HG02884 (cell line): ENCODE measurements around the gene SIMC1.
"Not testable (repeated sequence)": the region's sequence is repeated elsewhere in the genome, so short reads cannot be mapped to it uniquely, and the experiment has no call there.

ENCODE experiments used
- ATAC-seq: cut with Tn5 transposase; IDR thresholded peaks from one replicate; pipeline ENCODE4 v1.9.1; 2021; ENCODE audit warnings: mild to moderate bottlenecking, moderate library complexity; ENCODE audit not compliant: unreplicated experiment

Gene SIMC1

GRCh38 chr5:176237971-176238644 is at the start of gene SIMC1:
SIMC1 (plus strand) TSS chr5:176238424; CDS start chr5:176238509, 85 bp downstream.
- peak; percentile 61 for ATAC-seq

DNA sequence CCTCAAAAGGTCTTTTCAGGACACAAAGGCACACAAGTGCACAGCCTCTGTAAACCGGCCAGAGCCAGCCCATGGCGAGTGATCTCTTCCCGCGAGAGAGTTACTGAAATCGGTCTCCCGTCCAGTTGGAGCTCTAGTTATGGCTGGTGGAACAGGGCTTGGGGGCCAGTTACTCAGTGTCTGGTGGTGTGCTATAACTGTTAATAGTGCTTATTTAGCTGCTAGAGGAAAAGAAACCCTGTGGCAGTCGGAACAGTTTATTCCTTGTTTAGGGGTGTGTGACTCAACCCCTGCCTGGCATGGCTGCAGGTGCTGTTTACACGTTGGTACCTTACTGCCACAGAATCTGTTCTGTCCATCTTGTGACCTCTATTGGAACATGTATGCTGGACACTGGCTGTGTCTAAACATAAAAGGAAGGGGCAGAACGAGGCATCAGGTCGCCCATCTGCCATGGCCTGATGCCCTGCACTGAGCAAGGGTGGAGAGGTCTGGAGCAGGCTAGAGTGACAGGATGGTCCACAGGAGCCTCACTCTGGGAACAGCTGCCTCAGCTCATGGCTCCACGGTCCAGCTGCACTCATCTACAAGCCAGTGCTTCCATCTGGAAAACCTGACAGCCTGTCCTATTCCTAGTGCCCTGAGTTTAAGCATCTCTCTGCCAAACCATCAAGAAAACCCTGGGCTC is 49.6 kb upstream of the SIMC1 start:
- ATAC-seq: no peak

DNA sequence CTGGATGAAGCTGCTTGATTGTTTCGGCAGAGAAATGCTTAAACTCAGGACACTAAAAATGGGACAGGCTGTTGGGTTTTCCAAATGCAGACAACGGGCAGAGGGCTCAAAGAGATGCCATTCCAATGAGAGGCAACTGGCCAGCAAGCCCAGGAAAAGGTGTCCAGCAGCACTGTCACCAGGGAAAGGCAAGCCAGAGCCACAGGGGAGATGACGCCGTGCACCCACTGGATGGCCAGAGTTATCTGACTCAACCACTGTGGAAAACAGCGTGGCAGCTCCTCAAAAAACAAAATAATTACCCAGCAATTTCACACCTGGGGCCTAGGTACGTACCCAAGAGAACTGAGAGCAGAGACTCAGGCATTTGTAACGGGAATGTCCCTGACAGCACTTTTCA is 48.4 kb upstream of the SIMC1 start:
- ATAC-seq: no peak

GRCh38 chr5:176190886-176191755 is 47.1 kb upstream of the SIMC1 start:
- no peak for ATAC-seq

DNA sequence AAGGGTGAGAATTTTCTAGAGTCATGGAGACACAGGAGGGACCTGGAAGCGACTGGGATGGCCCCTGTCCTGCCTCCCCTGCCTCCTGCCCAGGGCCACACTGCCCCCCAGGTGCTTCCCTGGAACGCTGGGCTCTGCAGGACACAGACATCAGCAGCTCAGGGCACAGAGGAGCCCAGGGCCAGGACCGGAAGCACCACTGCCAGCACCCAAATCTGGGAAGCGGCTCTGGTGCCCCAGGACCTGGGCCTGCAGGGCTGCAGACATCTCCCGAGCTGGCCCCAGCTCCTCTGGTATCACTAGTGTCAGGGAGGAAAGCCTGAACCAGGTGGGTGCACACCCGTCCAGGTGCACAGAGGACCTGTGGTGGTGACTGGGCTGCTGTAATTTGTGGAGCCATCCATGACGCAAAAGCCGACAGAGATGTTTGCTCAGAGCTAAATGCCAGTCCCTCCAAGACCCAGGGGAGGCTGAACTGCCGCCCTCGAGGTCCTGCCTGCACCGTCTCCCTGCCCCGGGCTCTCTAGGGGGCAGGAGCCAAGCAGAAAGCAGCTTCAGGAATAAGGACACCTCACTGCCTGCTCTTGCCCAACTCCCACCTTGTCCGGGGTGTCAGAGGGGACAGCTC is 46.0 kb upstream of the SIMC1 start:
- no peak for ATAC-seq

DNA sequence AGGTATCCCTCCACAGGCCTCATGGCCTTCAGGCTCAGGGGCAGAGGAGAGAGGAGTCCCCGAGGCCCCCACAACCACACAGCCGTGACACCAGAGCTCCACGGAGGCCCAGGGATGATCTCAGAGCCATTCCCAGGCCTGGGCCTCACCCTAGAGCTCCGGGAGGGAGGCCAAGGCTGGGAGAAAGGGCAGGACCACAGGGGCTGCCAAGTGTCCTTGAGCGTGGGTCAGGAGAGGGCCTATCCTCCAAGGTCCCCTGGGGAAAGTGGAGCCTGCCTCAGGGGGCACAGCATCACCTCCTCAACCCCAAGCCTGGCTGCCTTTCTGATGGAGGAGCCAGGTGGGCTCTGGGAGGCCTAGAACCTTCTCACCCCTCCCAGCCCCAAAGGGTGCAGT is 45.5 kb upstream of the SIMC1 start:
- ATAC-seq: not testable (repeated sequence)

GRCh38 chr5:176193636-176194035 is 44.6 kb upstream of the SIMC1 start:
- not testable (repeated sequence) for ATAC-seq

DNA sequence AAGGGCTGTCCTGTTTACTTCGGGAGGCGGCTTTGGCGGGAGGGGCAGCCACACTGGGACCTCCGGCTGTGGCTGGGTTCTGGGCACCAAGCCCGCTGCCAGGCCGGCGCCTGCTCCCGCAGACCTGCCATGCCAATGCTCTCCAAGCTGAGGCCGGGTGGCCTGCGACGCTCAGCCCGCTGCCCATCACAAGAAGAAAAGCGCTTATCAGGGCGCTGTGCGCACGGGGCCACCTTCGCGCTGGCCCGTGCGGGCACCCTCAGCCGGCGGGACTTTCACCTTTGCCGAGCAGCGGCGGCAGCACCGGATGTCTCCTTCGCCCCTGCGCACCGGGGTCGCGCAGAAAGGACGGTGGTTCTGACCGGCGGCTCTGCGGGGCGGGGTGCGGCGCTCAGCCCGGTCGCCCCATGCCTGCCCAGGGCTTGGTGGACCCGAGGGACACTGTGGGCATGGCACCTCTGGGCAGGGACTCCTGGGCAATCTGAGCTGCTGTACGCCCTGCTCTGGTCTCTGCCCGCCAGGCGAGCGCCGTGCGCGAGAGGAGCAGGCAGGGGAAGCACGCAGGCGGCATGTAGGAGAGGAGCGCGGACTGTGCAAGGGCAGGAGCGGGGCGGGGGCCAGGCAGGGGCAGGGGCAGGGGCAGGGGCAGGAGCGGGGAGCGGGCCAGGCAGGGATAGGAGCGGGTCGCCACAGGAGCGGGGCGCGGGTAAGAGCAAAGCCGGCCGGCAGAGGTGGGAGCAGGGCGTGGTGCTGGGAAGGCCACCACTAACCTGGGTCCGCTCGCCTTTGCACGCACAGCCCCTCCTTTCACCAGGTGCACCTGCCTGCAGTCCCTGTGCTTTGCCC is 43.8 kb upstream of the SIMC1 start:
- ATAC-seq: not testable (repeated sequence)

DNA sequence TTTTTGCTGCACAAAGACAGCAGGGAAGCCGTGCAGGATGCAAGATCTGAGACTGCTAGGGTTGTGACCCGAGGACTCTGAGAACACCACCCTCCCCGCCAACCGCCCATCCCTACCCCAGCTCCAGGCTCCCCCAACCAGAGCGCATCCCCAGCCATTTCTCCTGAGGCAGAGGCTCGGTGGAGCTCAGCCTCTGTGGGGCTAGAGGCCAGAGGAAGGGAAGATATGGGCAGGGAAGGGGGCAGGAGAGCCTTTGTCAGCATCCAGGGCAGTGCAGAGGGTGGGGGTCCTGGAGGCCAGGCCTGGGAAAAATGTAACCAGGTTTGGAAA is 43.2 kb upstream of the SIMC1 start:
- ATAC-seq: not testable (repeated sequence)

DNA sequence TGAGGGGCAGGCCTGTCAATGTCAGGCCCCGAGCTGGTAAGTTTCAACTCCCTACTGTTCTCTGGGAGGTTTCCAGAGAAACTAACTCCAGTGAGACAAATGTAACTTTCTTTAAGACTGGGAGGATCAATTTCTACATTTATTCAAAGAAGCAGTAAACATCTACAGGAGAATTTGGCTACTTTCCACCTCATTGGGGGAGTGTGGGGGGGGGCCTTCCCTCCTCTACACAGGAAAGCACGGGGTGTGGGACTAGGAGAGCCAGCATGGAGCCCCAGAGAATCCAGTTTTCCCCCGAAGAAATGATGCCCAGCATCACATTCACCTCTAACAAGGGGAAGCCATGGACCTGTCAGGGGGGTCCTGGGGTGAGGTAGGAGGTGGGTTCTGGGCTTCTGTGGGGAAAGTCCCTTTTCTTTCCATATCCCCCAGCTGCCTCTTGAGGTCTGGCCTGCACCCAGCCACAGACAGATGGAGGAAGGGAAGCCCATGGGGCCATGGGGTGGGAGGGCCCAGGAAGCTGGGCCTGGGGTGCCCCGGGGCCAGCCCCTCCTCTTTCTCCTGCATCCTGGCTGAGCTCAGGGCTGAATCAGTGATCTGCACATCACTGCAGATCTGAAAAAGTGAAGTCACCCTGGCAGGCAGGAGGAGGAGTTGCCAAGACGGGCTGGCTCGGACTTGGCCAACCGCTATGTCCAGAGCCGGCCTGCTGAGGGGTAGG is 42.6 kb upstream of the SIMC1 start:
- ATAC-seq: not testable (repeated sequence)

- not testable (repeated sequence) for ATAC-seq
These were observed 41.4 kb upstream of the SIMC1 start for GRCh38 chr5:176196781-176197180.

DNA sequence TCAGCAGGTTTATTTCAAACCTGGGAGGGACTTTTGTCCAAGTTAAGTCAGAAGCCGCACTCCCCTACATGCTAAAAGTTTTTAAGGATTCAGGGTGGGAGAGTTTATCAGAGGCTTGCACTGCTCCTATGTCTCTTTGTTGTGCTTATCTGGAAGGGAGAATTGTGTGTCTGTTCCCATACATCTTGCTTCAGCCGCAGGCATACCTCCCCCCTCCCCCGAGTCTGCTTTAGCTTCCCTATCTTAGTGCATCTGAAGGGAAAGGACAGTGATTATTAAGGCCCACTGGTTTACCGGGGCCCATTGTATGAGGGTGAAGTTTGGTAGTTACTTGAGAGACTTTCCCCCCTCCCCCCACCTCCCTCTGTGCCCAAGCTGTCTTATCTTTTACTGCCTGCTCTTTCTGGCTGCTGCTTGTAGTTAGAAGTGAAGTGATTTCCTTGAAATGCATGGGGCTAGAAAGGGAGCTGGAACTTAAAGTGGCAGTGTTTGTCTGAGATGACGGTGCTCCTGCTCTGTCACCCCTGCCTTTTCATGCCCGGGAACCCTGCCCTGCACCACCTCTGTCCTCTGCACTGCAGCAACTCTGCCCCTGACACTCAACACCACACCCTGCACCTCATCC is 40.9 kb upstream of the SIMC1 start:
- not testable (repeated sequence) for ATAC-seq

DNA sequence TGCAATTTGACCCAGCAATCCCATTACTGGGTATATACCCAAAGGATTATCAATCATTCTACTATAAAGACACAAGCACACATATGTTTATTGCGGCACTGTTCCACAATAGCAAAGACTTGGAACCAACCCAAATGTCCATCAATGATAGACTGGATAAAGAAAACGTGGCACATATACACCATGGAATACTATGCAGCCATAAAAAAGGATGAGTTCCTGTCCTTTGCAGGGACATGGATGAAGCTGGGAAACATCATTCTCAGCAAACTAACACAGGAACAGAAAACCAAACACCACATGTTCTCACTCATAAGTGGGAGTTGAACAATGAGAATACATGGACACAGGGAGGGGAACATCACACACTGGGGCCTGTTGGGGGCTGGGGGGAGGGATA is 39.9 kb upstream of the SIMC1 start:
- ATAC-seq: not testable (repeated sequence)

GRCh38 chr5:176198991-176199733 is 39.1 kb upstream of the SIMC1 start:
- not testable (repeated sequence) for ATAC-seq

DNA sequence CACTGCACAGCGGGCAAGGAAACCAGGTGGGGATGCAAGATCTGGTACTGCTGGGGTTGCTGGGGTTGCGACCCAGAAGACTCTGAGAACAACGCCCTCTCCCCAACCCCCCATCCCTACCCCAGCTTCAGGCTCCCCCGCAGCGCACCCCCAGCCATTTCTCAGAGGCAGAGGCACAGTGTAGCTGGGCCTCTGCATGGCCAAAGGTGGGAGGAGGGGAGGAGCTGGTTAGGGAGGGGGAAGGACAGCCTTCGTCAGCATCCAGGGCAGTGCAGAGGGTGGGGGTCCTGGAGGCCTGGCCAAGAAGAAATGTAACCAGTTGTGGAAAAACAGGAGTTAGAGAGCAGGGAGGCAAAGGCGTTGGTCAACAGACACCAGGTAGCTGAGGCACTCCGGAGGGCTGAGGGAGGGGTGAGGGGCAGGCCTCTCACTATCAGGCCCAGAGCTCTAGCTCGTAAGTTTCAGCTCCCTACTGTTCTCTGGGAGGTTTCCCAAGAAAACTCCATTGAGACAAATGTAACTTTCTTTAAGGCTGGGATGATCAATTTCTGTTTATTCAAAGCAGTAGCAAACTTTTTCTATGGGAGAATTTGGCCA is 38.3 kb upstream of the SIMC1 start:
- not testable (repeated sequence) for ATAC-seq

DNA sequence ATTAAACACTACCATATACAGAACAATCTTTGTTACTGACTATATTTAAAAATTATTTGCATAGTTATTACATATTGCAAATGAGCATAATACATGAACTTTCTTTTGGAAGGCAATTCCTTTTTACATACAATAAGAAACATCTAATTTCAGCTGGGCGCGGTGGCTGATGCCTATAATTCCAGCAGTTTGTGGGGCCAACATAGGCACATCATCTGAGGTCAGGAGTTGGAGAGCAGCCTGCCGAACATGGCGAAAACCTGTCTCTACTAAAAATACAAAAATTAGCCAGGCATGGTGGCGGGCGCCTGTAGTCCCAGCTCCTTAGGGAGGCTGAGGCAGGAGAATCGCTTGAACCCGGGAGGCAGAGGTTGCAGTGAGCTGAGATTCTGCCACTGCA is 36.4 kb upstream of the SIMC1 start:
- no peak for ATAC-seq

DNA sequence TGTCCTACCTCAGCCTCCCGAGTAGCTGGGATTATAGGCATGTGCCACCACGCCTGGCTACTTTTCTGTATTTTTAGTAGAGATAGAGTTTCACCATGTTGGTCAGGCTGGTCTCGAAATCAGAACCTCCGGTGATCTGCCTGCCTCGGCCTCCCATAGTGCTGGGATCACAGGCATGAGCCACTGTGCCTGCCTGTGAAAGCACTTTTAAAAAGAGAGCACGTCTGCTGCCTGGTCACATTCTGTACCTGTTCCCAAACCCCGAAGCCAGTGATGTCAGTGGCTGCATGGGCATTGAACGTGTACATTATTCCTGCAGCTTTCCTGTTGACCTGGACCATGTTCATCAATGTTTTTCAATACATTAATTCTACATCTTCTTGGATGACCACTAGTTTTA is 35.1 kb upstream of the SIMC1 start:
- no peak for ATAC-seq

DNA sequence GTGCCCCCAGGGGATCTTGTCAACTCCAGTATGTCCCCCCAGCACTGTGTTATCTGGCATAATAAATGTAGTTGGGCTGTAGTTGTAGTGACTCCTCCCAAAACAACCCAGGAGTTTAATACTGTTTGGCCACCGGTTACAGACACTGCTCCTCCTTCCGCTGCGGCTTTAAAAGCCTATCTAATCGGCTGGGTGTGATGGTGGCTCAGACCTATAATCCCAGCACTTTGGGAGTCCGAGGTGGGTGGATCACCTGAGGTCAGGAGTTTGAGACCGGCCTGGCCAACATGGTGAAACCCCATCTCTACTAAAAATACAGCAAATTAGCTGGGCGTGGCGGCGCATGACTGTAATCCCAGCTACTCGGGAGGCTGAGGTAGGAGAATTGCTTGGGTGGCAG is 34.7 kb upstream of the SIMC1 start:
- ATAC-seq: not testable (repeated sequence)
